Gastroesophageal sphincter (tissue), 3 donors: ENCODE data around the gene RAB11FIP5.

ENCODE experiments used
- POLR2AphosphoS5 ChIP-seq: sonication (generic); formaldehyde crosslinking; IDR thresholded peaks from one replicate; pipeline ENCODE4 v1.6.1; 2017; ENCODE audit warnings: antibody characterized with exemption
- TF ChIP-seq, protein P1 (sequence below), 4 experiments: fragments of 200-600 bp in 2 of 4; fragments of 450-650 bp in 2 of 4; sonication (generic) in 1 of 4; IDR thresholded peaks; one replicate each; pipeline ENCODE4 v1.5.1; 2017 to 2019; ENCODE audit warnings: antibody characterized with exemption in 4 of 4, mild to moderate bottlenecking in 2 of 4, moderate library complexity in 2 of 4

DNA sequence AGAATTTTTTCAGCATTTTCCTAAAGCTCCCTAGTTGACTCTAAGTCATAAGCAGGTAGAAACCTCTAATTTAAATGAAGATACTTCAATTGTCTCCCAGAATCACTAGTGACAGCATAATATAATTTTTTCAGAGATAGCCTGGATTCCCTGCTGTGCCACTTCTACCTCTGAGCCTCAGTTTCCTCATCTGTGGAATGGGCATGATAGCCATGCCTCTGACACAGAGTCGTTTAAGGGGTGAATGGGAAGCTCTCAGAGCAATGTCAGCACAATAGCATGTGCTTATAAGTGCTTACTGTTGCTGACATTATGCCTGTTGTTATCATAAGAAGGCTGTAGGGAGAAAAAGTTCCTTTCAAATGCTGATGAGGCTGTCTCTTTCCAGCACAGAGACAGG lies 89.3 kb downstream of the RAB11FIP5 start:
- TF ChIP-seq, protein P1, sequence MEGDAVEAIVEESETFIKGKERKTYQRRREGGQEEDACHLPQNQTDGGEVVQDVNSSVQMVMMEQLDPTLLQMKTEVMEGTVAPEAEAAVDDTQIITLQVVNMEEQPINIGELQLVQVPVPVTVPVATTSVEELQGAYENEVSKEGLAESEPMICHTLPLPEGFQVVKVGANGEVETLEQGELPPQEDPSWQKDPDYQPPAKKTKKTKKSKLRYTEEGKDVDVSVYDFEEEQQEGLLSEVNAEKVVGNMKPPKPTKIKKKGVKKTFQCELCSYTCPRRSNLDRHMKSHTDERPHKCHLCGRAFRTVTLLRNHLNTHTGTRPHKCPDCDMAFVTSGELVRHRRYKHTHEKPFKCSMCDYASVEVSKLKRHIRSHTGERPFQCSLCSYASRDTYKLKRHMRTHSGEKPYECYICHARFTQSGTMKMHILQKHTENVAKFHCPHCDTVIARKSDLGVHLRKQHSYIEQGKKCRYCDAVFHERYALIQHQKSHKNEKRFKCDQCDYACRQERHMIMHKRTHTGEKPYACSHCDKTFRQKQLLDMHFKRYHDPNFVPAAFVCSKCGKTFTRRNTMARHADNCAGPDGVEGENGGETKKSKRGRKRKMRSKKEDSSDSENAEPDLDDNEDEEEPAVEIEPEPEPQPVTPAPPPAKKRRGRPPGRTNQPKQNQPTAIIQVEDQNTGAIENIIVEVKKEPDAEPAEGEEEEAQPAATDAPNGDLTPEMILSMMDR (IDR thresholded peaks at IDR 0.05), result no peak
- TF ChIP-seq POLR2AphosphoS5, result no peak
